Coronary artery (tissue), 2 donors: Measurements from ENCODE around the gene PPP1R14C.

Experiments used
- DNase-seq: peaks from one replicate; pipeline ENCODE4 v3.0.0-alpha.2; 2017; ENCODE audit warnings: low spot score
- H3K27ac ChIP-seq, 2 donors: fragments of 200-600 bp; sonication (generic); one replicate each; pipeline ENCODE4 v1.5.1; 2016 to 2019
- H3K4me3 ChIP-seq: fragments of 200-600 bp; sonication (generic); 2 replicates; pipeline ENCODE4 v1.5.1; 2016; ENCODE audit warnings: mild to moderate bottlenecking, moderate library complexity
- TF ChIP-seq, protein P1 (sequence below): fragments of 200-600 bp; sonication (generic); IDR thresholded peaks from one replicate; pipeline ENCODE4 v1.5.1; 2019; ENCODE audit warnings: antibody characterized with exemption

Gene PPP1R14C

GRCh38 chr6:150212778-150213177 lies 69.9 kb downstream of the PPP1R14C start:
- Histone ChIP-seq H3K27ac (no peak overlapping the region), H3K4me3 (no peak overlapping the region)
- DNase-seq: no peak
- TF ChIP-seq, protein P1, sequence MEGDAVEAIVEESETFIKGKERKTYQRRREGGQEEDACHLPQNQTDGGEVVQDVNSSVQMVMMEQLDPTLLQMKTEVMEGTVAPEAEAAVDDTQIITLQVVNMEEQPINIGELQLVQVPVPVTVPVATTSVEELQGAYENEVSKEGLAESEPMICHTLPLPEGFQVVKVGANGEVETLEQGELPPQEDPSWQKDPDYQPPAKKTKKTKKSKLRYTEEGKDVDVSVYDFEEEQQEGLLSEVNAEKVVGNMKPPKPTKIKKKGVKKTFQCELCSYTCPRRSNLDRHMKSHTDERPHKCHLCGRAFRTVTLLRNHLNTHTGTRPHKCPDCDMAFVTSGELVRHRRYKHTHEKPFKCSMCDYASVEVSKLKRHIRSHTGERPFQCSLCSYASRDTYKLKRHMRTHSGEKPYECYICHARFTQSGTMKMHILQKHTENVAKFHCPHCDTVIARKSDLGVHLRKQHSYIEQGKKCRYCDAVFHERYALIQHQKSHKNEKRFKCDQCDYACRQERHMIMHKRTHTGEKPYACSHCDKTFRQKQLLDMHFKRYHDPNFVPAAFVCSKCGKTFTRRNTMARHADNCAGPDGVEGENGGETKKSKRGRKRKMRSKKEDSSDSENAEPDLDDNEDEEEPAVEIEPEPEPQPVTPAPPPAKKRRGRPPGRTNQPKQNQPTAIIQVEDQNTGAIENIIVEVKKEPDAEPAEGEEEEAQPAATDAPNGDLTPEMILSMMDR: no peak

DNA sequence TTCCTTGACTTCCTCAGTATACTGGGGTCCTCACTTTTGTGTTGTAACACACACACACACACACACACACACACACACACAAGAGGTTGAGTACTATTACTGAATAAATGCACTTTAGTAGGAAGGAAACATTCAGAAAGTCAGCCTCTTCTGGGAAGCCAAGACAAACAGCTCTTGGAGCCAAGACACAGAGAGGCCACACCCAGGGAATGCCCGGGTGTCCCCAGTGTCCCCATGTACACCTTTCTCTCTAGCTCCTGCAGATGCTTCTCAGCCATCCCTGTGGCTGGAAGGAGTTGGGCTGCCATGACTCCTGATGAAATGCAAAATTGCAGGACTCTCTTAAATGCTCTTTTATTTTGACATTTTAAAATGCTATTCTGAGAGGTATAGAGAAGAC lies 70.5 kb downstream of the PPP1R14C start:
- TF ChIP-seq, protein P1: no peak

GRCh38 chr6:150214310-150214709 lies 71.5 kb downstream of the PPP1R14C start:
- TF ChIP-seq, protein P1: no peak
- Histone ChIP-seq H3K27ac (no peak overlapping the region), H3K4me3 (no peak overlapping the region)
- no peak for DNase-seq

More for the DNA sequence above, 70.5 kb downstream of the PPP1R14C start:
- no peak for DNase-seq
- no peak overlapping the region for H3K4me3 ChIP-seq
- no peak overlapping the region for H3K27ac ChIP-seq

DNA sequence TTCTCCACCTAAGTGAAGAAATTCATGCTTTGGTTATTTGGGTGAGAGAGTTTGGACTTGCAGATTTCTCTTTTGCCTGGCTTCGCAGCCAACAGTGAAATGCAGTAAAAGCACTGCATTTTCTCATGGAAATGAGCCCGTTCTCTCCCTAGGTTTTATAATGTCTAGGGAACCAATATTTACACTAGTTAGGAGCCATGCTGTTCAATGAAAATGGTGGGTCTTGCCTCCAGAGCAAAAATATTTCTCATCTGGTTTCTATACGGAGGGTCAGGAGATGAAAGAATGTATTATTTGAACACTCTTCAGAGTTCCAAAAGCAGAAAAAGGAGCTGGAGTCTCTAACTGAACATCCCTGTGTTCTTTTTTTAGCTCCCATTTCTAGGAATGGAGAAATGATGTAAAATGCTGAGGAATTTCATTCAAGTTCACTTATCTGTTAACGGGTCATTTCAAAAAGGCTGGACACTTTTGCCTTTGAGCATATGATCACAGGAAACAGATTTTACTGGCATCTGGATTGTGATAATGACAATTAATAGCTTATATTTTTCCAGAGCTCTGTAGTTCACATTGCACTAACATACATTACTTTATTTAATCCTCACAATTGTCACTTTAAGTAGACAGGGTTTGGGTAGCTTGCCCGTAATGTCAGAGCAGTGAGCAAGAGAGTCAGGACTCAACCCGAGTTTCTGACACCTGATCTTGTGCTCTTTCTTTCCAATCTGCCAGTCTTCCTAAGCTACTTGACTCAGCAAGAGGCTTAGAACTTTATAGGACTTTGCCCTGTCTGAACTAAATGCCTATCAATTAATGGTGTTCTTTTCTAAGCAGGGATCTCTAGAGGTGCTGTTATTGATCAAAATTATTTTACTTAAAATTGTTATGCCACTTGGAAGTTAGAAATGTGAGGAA lies 78.0 kb downstream of the PPP1R14C start:
- no peak for DNase-seq
- H3K4me3 ChIP-seq: no peak overlapping the region
- TF ChIP-seq, protein P1: no peak
- H3K27ac ChIP-seq: no peak overlapping the region

- no peak for DNase-seq
- Histone ChIP-seq H3K4me3 (no peak overlapping the region), H3K27ac (no peak overlapping the region)
- TF ChIP-seq, protein P1: no peak
These were observed 82.0 kb downstream of the PPP1R14C start for GRCh38 chr6:150224820-150225219.

GRCh38 chr6:150227281-150227680 lies 84.4 kb downstream of the PPP1R14C start:
- no peak for DNase-seq
- no peak overlapping the region for H3K27ac ChIP-seq
- TF ChIP-seq, protein P1: no peak
- H3K4me3 ChIP-seq: no peak overlapping the region
